SK-N-MC (cell line): ENCODE results near the gene FCHSD1.

Experiments
- EZH2 ChIP-seq: fragments of 200-600 bp; sonication (generic); IDR thresholded peaks from one replicate; pipeline ENCODE4 v1.6.1; 2017; ENCODE audit warnings: antibody characterized with exemption
- FOXP2 ChIP-seq: optimal IDR thresholded peaks from 2 replicates; pipeline ENCODE3; 2011; ENCODE audit warnings: mild to moderate bottlenecking, moderate library complexity; ENCODE audit not compliant: insufficient read depth; ENCODE audit errors: extremely low read length, control extremely low read depth
- POLR2AphosphoS5 ChIP-seq: IDR thresholded peaks from 2 replicates; pipeline ENCODE4 v1.6.1; 2012; ENCODE audit warnings: mild to moderate bottlenecking, low read depth, low read length, borderline replicate concordance

- TF ChIP-seq EZH2 (no peak), POLR2AphosphoS5 (no peak), FOXP2 (no peak)
Measured at GRCh38 chr5:141646026-141646425, 5.2 kb downstream of the FCHSD1 start.
